Activated T-cell treated with anti-CD3 and anti-CD28 coated beads for 48 hours (primary cell): ENCODE measurements around the gene LSR.

ENCODE experiments used
- DNase-seq: peaks from one replicate; pipeline ENCODE4 v3.0.0-alpha.2; 2020; ENCODE audit warnings: low read depth

LSR gene

DNA sequence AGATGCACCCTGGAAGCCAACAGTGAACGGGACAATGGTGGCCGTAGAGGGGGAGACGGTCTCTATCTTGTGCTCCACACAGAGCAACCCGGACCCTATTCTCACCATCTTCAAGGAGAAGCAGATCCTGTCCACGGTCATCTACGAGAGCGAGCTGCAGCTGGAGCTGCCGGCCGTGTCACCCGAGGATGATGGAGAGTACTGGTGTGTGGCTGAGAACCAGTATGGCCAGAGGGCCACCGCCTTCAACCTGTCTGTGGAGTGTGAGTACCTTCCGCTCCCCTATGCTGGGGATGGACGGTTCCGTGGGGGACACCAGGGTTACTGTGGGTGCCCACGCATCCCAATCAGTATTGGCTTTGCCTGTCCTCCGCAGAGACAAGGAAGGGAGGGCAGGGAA, 53.6 kb downstream of the LSR start:
- no peak for DNase-seq

DNA sequence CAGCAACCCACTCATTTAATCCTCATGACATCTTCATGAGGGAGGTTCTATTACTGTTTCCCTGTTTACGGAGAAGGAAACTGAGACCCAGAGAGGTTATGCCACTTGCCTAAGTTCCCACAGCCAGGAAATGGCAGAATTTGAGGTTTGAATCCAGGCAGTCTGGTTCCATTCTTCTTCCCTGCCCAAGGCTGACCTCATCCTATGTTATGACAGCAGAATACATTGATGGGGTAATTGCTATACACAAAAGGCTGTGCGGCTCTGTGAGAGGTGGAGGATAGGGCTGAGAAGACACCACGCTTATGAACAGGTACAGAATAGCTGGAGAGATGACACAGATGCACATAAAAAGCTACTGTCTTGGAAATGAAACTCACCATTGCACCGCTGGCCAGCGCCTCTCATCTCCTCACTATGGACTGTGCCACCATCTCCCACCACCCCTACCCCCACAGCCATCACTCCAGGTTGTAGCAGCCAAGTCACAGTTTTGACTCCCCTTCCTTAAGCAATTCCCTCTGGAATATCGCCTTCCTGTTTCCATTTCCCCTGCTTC, 54.6 kb downstream of the LSR start:
- no peak for DNase-seq

DNA sequence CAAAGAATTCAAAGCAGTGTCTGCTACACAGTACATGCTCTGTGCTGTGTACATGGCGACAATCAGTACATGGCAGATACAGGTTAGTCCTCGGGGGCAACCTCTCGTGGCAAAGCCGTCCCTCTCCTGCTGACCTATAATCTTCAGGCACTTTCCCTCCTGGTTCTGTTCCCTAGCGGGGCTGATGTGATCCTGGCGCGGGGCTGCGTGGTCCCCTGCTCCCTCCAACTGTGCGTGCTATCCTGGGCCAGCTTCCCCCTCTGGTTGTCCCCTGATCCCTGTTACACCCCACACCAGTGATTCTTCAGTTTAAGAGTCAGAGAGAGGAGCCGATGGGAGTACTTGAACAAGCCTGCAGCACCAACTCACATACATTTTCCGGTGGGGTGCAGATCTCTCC, 55.2 kb downstream of the LSR start:
- DNase-seq = no peak

DNA sequence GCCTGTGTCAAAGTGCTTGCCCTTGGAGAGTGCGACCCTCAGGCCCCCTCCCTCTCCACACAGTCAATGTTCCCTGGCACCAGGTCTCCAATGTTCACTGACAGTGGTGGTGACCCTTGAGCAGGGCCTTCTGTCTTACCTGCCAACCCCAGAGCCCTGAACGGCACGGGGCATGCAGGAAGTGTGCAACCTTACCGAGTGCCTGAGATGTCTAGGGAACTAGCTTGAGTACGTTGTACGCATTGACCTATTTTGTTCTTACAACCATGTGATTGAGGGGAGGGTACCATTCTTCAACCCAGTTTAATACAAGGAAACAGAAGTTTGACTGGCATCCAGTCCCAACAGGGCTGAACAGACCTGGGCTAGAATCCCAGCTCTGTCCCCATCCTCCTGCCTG, 56.4 kb downstream of the LSR start:
- no peak for DNase-seq

DNA sequence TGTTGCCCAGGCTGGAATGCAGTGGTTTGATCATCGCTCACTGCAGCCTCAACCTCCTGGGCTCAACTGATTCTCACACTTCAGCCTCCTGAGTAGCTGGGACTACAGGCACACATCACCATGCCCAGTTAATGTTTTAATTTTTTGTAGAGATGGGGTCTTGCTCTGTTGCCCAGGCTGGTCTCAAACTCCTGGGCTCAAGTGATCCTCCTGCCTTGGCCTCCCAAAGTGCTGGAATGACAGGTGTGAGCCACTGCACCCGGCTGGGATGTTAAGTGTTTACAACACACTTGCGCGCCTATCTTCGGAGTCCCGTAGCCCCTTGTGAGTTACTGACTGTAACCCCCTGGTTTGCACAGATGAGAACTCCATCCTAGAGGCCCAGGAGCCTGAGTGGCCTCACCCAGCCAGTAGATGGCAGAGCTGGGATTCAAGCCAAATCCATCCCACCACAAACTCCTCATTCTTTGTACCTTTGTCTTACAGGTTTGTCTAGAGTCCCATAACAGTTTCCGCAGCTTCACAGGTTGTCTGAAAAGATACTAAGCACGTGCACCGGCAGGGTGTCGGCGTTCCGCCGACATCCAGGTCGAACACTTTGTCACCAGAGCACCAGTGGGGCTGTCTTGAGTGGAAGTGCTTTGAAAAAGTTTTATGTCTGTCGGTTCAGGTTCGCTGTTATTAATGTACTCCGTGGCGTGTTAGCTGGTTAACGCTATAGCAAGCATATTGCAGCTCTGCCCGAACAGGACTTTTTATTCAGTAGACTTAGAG, 57.9 kb downstream of the LSR start:
- DNase-seq = no peak

DNA sequence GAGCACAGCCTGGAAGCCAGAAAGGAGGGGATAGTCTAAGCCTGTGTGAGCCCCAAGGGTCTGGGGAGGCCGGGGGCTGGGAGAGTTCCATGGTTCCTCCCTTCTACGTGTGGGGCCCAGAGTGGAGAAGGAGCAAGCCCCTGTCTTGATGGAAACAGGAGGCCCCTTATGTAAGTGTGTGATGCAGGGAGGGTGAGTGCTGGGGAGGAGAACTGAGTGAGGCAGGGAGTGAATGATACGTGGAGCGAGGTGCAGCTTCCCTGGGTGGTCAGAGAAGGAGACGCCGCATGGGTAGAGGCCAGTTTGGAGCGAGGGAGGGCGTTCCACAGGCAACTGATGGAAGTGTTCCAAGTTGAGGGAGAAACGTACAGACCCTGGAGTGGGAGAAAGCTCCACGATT, 59.1 kb downstream of the LSR start:
- DNase-seq = no peak

GRCh38 chr19:35308910-35309309, 60.1 kb downstream of the LSR start:
- no peak for DNase-seq

DNA sequence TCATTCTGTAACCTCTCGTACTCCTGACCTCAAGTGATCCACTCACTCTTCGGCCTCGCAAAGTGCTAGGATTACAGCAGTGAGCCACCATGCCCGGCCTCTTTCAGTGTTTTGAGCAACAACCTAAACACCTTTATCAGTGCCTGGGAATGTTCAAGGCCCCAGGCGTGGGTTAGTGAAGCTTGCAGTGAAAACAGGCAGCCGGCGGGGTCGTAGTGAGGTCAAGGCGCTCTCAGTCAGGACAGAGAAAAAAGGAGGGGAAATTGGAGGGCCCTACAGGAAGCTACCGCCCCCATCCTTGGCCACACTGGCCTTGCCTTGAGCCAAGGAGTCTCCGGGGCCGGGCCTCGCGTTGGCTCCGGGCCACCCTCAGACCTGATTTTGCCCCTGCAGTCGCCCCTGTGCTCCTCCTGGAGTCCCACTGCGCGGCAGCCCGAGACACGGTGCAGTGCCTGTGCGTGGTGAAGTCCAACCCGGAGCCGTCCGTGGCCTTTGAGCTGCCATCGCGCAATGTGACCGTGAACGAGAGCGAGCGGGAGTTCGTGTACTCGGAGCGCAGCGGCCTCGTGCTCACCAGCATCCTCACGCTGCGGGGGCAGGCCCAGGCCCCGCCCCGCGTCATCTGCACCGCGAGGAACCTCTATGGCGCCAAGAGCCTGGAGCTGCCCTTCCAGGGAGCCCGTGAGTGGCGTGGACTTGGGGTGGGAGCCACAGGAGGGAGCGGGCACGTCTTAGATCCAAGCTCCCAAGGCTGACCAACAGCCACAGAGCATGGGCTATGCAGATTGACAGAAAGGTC, 60.9 kb downstream of the LSR start:
- no peak for DNase-seq

DNA sequence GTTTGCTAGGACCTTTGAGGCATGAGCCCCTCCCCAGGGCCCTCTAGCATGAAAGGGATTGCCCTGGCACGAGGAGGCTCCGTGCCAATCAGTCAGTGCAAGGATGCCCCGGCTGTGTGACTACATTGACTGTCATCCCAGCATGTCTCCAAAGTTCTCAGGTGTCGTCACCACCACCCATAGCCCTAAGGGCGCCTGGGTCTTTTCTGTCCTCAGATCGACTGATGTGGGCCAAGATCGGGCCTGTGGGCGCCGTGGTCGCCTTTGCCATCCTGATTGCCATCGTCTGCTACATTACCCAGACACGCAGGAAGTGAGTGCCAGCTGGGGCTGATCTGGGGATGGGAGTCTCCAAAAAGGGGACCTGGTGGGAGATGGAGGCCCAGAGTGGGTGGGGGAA, 61.5 kb downstream of the LSR start:
- DNase-seq = no peak

DNA sequence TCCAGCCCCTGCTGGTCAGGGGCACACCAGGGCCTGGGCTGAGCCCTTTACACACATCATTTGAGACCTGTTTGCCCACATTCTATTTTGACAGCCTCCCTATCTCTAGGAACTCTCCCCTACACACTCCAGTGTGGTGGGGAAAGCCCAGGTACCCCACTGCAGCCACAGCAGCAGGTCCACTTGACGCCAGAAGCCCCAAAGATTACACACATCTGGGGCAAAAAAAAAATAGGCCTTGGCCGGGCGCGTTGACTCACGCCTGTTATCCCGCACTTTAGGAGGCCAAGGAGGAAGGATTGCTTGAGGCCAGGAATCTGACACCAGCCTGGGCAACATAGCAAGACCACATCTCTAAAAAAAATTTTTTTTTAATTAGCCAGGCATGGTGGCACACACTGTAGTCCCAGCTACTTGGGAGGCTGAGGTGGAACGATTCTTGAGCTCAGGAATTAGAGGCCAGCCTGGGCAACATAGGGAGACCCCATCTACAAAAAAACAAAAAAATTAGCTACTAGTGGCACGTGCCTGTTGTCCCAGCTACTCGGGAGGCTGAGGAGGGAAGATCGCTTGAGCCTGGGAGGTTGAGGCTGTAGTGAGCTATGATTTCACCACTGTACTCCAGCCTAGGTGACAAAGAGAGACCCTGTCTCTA, 62.1 kb downstream of the LSR start:
- no peak for DNase-seq

DNA sequence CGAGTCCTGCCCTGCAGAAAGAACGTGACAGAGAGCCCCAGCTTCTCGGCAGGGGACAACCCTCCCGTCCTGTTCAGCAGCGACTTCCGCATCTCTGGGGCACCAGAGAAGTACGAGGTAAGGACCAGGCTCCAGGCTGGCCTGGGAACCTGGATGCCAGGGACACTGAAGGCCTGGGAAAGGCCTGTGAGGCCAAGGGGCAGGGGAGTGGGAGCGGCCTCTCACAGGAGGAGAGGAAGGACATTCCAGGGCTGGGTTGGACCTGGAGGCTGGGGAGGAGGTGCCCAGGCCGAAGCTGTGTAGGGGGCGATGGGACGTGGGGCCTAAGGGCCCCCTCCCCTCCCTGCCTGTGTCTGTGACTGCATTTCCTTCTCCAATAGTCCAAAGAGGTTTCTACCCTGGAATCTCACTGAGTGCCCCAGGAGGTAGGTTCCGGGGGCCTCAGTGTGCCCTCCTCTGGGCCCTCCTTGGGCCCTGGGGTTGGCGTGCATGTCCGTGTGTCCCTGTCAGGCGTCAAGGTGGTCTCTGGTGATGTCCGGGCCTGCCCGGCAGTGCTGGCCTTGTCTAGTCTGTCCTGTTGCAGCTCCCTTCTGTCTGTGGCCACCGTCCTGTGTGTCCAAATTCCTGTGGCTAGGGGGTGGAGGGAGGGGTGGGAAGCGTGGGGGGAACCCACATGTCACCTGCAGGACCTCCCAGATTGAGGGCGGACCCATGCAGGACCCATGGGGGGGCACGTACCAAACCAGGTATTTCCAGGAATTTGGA, 63.3 kb downstream of the LSR start:
- no peak for DNase-seq

GRCh38 chr19:35313587-35313986, 64.8 kb downstream of the LSR start:
- no peak for DNase-seq

DNA sequence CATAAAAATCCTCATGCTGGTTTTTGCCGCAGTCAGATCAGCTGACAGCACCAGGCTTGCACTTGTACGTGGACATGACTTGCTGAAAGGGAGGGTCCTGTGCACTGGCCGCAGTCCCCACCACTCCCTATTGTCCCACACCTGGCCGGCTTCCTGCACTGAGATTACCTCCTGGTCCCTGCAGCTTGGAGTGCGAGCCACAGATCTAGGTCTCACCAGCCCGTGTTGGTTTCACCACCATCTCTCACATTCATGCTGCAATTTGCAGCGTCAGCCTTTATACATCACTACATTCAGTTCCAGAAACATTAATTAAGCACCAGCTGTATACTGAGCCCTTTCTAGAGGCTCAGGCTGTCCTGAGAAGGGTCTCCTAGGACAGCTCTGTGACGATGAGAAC, 65.2 kb downstream of the LSR start:
- no peak for DNase-seq

GRCh38 chr19:35314858-35315470, 66.2 kb downstream of the LSR start:
- no peak for DNase-seq

DNA sequence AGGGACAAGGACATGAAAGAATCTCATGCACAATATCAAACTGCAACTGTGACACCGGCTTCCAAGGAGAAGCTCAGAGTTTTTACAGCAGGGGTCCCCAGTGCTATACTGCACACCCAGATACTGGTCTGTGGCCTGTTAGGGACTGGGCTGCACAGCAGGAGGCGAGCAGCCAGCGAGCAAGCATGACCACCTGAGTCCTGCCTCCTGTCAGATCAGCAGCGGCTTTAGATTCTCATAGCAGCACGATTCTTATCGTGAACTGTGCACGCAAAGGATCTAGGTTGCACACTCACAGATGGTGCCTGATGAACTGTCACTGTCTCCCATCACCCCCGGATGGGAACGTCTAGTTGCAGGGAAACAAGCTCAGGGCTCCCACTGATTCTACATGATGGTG, 67.1 kb downstream of the LSR start:
- DNase-seq = no peak

- no peak for DNase-seq
Measured at GRCh38 chr19:35316560-35316959, 67.8 kb downstream of the LSR start.
